ENCODE data around the gene EML2. TPM values are rescaled to one million over a fixed set of nuclear protein-coding genes. Genes with fewer than 3 reads are reported as not detected.

Gene EML2
- total RNA-seq, 2 donors from 2014 or later = 18.7 to 22.5 TPM

DNA sequence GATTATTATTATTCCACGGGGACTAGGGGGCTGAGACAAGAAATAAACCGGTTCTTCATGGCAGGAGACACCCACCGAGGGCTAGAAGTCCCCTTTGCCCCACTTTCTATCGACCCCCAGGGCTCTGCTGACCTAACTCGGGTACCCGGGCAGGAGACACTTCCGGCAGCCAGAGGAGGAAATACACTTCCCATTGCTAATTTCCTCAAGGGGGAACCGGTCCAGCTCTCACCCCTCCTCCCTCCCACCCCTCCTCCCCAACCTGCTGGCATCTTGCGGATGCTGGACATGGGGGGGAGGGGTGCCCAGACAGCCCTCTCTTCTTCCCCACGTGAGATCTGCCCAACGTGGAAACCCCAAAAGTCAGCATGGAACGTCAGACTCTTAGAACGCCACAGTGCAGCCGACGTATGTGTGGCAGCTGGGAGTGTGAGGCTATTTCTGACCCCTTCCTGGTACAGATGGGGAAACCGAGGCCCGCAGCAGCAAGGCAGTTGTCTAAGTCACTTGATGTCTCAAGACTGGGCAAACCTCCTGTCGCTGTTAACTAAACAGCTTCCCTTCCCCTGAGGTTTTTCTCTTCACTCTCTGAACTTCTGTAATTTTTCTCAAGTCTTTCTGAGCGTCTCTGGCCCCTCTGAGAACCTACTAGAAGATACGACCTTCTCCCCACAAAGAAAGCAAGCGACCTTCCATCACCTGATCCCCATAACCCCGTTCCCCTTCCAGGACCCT is 40.8 kb downstream of the EML2 start:
- peaks cover 0 to 47% of the 10 kb centered on the region in 2 donors for H3K4me1 ChIP-seq
- peak overlapping the region; percentile 55 to 82 for H3K27ac ChIP-seq
- peaks cover 6 to 19% of the 10 kb centered on the region in 2 donors for H3K27me3 ChIP-seq

GRCh38 chr19:45597425-45598111 is 41.6 kb downstream of the EML2 start:
- TF ChIP-seq, protein P1, sequence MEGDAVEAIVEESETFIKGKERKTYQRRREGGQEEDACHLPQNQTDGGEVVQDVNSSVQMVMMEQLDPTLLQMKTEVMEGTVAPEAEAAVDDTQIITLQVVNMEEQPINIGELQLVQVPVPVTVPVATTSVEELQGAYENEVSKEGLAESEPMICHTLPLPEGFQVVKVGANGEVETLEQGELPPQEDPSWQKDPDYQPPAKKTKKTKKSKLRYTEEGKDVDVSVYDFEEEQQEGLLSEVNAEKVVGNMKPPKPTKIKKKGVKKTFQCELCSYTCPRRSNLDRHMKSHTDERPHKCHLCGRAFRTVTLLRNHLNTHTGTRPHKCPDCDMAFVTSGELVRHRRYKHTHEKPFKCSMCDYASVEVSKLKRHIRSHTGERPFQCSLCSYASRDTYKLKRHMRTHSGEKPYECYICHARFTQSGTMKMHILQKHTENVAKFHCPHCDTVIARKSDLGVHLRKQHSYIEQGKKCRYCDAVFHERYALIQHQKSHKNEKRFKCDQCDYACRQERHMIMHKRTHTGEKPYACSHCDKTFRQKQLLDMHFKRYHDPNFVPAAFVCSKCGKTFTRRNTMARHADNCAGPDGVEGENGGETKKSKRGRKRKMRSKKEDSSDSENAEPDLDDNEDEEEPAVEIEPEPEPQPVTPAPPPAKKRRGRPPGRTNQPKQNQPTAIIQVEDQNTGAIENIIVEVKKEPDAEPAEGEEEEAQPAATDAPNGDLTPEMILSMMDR (IDR thresholded peaks at IDR 0.05) = no peak
- H3K27ac ChIP-seq = peak overlapping the region; percentile 55 to 82
- peaks cover 6 to 19% of the 10 kb centered on the region in 2 donors for H3K27me3 ChIP-seq
- peak overlapping the region in 1 of 2 donors; percentile 63 for H3K4me3 ChIP-seq
- H3K9me3 ChIP-seq = no peaks in the 10 kb centered on the region
- no peak for DNase-seq (ENCODE audit: low spot score)
- H3K4me1 ChIP-seq = peaks cover 0 to 47% of the 10 kb centered on the region in 2 donors
- H3K36me3 ChIP-seq = no peaks in the 10 kb centered on the region

More for the DNA sequence above, 40.8 kb downstream of the EML2 start:
- Histone ChIP-seq H3K4me3 (peak overlapping the region in 1 of 2 donors; percentile 63), H3K9me3 (no peaks in the 10 kb centered on the region), H3K36me3 (no peaks in the 10 kb centered on the region)
- no peak for DNase-seq (ENCODE audit: low spot score)
- TF ChIP-seq, protein P1 (IDR thresholded peaks at IDR 0.05) = no peak

DNA sequence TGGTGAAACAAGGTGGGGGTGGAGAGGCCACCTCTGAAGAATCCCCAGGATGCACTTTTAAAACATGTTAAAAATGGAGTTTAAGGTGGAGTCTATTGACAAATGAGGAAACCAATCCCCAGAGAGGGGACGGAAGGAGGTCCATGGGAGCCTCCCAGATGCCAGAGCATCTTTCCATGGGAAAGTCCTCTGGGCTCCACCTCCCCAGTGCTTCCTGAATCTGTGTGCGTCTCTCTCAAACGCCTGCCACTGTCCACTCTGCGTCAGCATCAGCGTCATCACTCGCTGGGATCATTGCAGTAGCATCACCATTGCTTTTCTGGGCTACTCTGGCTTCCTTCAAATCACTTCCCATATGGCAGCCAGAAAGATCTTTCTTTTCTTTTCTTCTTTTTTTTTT is 43.4 kb downstream of the EML2 start:
- no peak for DNase-seq (ENCODE audit: low spot score)
- Histone ChIP-seq H3K9me3 (no peaks in the 10 kb centered on the region), H3K4me3 (no peak overlapping the region), H3K4me1 (peaks cover 0 to 41% of the 10 kb centered on the region in 2 donors), H3K36me3 (no peaks in the 10 kb centered on the region), H3K27me3 (peaks cover 4 to 9% of the 10 kb centered on the region in 2 donors), H3K27ac (peak overlapping the region; percentile 43 to 82)
- TF ChIP-seq, protein P1 (IDR thresholded peaks at IDR 0.05) = no peak

DNA sequence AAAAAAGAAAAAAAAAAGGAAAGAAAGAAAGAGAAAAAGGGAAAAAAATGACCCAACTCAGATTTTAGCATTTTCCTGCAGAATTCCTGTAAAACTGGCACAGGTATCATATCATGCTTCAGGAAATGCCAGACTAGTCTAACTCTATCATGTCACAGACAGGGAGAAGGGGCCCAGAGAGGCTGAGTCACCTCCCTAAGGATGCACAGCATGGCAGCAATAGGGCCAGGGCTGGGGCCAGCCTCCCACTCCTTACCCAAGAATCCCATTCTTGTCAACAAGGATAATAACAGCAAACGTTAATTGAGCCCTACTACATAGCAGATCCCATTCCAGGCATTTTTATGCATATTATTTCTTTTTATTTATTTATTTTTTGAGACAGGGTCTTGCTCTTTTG is 45.7 kb downstream of the EML2 start:
- Histone ChIP-seq H3K27ac (no peak overlapping the region), H3K9me3 (no peaks in the 10 kb centered on the region), H3K4me1 (peaks cover 0 to 21% of the 10 kb centered on the region in 2 donors), H3K27me3 (no peaks in the 10 kb centered on the region), H3K36me3 (peaks cover 3% of the 10 kb centered on the region), H3K4me3 (no peak overlapping the region)
- DNase-seq (ENCODE audit: low spot score) = no peak
- TF ChIP-seq, protein P1 (IDR thresholded peaks at IDR 0.05) = no peak

- no peak for DNase-seq (ENCODE audit: low spot score)
- H3K4me1 ChIP-seq = peaks cover 0 to 10% of the 10 kb centered on the region in 2 donors
- TF ChIP-seq, protein P1 (IDR thresholded peaks at IDR 0.05) = no peak
These were observed 46.8 kb downstream of the EML2 start for GRCh38 chr19:45592366-45592765.

More at GRCh38 chr19:45592366-45592765, 46.8 kb downstream of the EML2 start:
- Histone ChIP-seq H3K9me3 (no peaks in the 10 kb centered on the region), H3K36me3 (peaks cover 3% of the 10 kb centered on the region), H3K27ac (no peak overlapping the region), H3K4me3 (no peak overlapping the region), H3K27me3 (no peaks in the 10 kb centered on the region)
